ENCODE data around the gene AP1M1.

GRCh38 chr19:16188521-16188920 lies 9.2 kb upstream of the AP1M1 start:
- TF ChIP-seq FOXM1 (IDR thresholded peaks at IDR 0.05; ENCODE audit: borderline replicate concordance, low read depth) (no peak), YY1 (IDR thresholded peaks at IDR 0.05; ENCODE audit: low read depth) (no peak), REST (IDR thresholded peaks at IDR 0.05; ENCODE audit: low read depth) (no peak), MAX (IDR thresholded peaks at IDR 0.05) (no peak), CEBPB (IDR thresholded peaks at IDR 0.05) (no peak), EP300 (IDR thresholded peaks at IDR 0.05; ENCODE audit: borderline replicate concordance) (no peak), TEAD4 (IDR thresholded peaks at IDR 0.05) (no peak), TCF12 (IDR thresholded peaks at IDR 0.05; ENCODE audit: low read depth) (no peak), TAF1 (IDR thresholded peaks at IDR 0.05; ENCODE audit: low read depth) (no peak), ZBTB7A (IDR thresholded peaks at IDR 0.05; ENCODE audit: low read depth) (no peak), CREB1 (IDR thresholded peaks at IDR 0.05; ENCODE audit: low read depth) (no peak), USF1 (IDR thresholded peaks at IDR 0.05) (no peak)

Measured in Ishikawa (cell line).